Inflammatory macrophage treated with lipopolysaccharide for 1 hour (primary cell): ENCODE data around the gene TMEM41A.

Experiments used
- DNase-seq, 2 donors: peaks; one replicate each; pipeline ENCODE4 v3.0.0-alpha.2; 2020 to 2022

TMEM41A gene

DNA sequence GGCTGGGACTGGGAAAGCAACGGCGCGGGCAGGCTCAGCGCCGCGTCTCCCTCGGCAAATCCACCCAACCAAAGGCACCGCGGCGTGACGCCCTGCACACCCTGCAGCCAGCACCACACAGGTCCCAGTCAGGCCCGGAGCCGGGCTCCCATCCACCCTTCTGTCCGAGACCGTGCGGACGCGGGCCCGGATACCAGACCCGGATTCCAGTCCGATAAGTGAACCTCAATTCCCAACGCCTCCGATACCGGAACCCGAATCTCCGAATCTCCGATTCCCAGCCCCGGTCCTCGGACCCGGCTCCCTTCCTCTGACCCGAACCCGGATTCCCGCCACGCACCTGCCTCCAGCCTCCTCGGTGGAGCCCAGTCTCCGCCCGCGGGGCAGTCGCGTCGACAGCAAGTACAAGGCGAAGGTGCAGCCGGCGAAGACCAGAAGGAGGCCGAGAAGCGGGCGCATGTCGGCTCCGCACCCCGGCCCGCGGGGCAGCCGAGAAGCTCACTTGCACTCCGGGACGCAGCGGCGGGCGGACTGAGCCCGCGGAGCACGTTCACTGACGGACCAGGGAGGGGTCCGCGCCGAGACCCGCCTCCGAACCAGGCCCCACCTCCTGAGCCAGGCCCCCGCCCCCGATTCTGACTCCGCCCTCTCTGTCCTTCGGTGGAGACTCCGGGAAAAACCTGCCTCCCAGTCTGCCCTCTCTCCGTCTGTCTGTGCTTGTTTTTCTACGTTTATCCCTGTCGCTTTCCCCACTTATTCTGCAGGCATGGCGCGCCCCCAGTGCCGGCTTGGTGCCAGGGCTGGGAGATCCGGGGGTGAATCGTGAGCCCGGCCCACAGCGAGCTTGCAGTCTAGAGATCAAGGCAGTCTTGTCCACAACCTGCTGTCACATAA lies at the start of gene TMEM41A:
Gene TMEM41A (minus strand): TSS at position 533 of the 894 bp plus-strand sequence. CDS start 74 bp downstream, at position 459.
- DNase-seq, result peak; percentile 88 to 95

DNA sequence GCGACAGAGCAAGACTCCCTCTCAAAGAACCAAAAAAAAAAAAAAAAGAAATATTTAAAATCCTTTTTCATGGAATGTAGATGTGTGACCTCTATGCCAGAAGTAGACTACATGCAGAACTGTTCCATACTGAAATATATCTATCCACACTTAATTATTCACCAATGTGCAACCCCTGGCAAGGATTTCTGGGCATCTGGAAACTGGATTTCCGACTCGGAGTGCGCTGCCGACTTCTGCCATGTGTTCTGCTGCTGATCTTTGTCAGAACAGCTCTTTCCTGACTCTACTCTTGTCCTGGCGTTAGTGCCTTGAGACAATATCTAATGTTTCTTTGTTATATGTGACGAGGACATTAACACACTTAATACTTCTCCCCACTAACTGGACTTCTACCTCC lies 41.9 kb upstream of the TMEM41A start:
- no peak for DNase-seq

DNA sequence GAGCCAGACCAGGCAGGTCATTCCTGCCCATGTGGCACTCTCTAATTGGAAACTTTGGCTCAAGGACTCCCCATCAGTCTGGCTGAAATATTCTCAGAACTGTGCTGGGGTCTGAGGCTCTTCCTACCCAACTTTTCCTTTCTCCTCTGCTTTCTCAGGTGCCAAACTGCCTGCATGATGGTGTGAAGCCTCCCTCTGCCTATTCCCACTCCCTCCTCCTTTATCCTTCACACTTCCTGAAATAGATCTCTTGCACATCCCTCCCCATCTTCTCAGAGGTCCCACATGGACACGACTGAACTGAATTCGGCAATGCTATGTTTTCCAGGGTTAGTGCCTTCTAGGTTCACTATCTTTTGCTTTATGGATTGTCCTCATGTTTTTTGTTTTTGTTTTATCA lies 41.1 kb upstream of the TMEM41A start:
- DNase-seq, result no peak

DNA sequence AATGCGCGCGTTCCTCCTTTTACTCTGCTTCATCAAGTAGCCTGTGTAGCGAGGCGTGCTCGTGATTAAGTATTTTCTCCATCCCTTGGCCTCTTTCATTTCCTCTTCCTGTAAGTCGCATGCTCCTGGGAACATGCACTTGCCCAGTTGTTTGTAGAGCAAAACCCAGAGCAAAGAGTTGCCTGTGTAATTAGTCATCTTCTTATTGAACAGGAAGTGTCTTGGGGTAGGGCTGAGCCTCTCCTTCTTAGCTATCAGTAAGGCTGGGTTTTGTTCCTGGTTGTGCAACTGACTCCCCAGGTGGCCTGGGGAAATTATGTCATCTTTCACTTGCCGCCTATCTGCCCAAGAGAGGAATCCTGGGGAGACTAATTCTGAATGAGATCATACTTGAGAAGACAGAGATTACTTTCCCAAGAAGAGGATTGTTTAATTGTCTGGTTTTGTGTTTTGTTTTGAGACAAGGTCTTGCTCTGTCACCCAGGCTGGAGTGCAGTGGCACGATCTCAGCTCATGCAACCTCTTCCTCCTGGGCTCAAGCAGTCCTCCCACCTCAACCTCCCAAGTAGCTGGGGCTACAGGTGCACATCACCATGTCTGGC lies 38.6 kb upstream of the TMEM41A start:
- DNase-seq, result peak; percentile 70 to 80

DNA sequence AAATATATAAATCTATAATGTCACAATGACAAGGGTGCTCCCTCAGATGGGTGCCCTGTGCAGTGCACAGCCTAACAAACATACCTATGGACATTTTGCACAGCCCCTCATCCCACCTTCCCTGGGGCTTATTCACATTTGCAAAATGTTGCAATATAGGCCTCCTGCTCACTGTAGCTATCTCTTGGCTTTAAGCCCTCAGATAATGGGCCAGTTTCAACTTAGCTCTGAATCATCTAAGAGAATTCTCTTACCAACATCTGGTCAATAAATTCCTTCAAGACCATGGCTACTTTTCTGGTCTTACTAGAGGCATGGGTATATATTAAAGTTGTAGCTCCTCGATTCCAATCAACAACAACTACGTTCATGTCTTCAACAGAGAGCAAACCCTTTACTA lies 35.7 kb upstream of the TMEM41A start:
- DNase-seq, result no peak

DNA sequence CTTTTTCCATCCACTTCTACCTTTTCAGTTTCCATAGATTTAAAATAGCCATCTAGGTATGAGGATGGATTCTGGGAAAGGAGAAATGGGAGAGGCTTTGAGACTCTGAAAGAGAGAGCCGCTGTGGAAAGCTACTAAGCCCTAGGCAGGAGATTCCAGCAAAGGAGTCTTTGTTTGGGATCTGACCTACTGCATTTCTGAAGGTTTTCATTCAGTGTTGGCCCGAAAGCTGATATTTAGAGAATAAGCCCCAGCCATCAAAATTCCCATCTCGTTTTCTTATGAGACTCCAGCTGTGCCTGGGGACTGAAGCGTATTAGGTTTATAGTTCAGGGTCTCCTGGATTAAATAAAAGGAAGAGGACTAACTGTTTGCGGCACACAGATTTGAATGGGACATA lies 34.1 kb upstream of the TMEM41A start:
- no peak for DNase-seq

DNA sequence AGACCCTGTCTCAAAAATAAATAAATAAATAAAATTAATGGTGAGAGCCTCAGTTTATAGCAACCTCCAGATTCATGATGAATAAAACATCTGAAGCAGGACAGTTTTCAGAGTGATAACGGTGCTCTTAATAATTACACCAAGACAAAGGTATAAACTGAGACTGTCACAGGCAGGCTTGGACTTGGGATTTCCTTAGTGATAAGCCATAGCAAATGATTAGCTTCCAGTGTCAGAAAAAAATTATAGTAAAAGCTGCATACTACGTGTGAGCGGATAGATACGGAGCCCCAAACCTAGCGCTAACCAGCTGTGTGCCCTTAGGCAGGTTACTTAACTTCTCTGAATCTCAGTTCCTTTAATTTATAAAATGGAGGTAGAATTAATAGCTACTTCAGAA lies 32.0 kb upstream of the TMEM41A start:
- no peak for DNase-seq

DNA sequence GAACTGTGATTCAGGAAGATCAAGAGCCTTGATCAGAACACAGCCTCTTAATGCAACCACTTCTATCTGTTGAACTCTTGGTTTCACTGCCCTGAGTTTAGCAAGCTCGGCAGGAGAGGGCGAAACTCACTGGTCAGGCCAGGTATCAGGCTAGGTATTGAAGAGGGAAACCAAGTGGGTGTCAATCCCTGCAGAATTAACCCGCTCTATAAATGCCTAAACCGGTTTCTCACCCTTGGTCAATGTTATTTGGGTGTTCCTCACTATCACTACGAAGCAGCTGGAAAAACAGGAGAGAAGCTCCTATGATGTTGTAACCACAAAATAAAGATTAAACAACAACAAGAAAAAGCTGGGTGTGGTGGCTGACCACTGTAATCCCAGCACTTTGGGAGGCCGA lies 29.7 kb upstream of the TMEM41A start:
- DNase-seq, result no peak

DNA sequence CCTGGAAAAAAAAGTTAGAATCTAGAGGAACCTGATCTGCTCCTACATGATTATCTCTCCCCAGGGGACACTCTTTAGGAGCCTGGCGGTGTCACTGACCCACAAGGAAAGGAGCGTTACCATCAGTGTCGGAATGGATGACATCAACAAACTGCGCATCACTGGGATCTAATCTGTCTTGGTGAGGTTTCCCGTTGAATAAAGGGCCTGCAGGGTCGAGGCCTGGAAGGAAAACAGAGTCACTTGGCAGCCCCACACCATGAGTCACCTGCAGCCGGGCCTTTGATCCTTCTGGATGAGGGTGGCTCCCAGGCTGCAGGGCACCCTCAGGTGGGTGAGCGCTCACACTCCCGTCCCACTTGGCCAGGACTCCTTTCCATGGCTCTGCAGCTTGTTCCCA lies 28.5 kb upstream of the TMEM41A start:
- DNase-seq, result no peak

DNA sequence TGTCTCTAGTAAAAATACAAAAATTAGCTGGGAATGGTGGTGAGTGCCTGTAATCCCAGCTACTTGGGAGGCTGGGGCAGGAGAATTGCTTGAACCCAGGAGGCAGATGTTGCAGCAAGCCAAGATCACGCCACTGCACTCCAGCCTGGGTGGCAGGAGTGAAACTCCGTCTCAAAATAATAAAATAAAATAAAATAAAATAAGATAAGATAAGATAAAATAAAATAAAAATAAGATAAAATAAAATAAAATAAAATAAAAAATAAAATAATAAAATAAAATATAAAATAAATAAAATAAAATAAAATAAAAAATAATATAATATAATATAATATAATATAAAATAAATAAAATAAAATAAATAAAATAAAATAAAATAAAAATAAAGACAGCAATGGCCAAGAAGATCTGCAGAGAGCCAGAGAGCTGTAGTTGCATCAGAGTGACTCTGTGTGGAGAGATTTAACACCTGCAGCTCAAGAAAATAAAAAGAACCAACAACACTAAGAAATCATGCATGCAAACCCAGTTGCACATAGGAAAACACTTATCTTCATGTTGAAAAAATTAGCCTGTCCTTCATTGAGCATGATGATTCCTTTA lies 27.6 kb upstream of the TMEM41A start:
- no peak for DNase-seq

DNA sequence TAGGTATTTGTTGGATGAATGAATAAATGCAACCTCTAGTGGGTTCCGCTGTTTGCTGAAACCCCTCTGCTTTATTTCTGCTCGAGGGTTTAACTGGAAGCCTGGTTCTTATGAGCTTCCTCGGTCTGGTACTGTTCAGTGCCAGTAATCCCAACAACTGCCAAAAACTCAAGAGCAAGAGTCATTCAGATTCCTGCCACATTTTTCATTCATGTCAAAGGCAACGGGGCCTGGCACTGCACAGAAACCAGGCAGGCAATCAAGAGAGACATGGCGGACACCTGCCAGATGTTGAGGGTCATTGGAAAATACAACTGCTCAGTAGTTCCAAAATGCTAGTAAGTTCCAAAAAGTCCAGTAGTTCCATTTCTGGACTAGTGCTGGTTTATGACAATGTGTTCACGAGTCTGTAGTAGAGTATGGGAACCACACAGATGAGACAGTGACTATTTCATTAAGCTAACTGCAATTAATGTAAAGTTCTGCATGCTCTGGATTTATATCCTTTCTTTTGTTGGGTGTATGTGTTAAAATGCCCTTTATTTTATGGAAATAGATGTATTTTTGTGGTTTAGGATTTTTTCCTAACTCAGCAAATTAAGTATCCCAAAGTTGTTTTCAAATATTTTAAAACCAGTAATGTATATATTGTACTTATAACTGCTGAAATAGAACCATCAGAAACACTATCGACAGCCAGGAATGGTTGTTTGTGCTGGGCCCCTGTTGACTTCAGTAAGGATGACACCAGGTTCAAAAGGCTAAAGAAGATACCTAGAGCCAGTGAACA lies 22.7 kb upstream of the TMEM41A start:
- no peak for DNase-seq

DNA sequence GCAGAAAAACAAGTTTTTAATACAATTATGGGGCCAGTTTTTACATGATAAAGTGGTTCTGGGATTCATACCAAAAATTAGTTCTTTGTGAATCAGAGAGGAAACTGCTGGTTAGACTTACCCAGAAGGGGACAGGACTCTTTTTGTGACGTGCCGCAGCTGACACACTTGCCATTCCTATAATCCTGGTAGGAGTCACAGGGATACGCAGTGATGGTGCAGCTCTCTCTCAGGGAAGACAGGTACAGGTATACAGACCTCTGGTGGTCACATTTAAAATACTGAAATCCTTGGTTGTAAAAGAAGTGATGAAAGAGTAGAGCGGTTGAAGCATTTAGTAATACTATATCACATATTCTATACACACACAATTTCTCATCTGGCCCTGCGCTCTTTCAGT lies 20.2 kb upstream of the TMEM41A start:
- no peak for DNase-seq

DNA sequence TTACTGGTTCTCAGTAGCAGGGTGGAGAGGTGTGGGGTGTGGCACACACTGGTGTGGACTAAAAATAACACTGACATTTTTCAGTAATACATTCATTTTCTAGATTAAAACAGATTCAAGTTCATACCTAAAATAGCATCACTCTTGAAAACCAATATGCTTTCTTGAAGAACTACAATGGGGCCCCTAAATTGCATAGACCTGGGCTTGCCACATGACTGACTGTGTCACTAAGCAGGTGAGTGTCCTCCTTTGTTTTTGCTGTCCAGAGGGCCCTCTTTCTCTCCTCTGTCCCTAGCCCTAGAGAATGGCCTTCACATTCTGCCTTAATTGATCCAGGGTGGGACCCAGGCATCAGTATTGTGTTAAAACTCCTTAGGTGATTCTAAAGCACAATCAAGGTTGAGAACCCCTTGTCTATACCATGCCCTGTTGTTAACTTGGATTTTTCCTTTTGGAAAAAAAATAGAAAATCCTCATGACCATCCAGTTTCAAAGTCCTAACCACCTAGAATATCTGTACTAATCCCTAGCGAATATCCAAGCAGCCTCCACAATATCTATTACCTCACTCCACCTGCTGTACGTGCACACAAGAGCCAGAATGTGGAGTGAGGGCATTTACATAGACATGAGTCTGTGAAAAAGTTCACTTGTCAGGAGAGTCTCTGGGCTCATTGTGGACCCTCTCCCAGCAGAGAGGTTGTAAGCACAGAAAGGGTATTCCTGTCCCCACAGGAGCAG lies 18.7 kb upstream of the TMEM41A start:
- DNase-seq, result no peak

DNA sequence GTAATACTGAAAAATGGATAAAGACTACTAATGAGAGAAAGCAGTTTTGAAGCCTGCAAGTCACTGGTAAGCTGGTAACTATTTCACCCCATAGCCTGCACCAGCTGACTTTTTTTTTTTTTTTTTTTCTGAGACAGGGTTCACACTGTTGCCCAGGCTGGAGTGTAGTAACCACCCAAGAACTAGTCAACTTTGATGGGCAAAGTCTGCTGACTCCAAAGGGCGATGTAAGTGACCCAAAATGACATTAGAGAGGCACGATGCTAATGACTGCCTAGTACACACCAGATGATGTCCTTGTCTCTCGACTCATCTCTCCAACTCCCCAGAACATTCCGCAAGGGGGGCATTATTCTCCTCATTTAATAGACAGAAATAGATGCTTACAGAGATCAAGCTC lies 12.9 kb upstream of the TMEM41A start:
- DNase-seq, result no peak

DNA sequence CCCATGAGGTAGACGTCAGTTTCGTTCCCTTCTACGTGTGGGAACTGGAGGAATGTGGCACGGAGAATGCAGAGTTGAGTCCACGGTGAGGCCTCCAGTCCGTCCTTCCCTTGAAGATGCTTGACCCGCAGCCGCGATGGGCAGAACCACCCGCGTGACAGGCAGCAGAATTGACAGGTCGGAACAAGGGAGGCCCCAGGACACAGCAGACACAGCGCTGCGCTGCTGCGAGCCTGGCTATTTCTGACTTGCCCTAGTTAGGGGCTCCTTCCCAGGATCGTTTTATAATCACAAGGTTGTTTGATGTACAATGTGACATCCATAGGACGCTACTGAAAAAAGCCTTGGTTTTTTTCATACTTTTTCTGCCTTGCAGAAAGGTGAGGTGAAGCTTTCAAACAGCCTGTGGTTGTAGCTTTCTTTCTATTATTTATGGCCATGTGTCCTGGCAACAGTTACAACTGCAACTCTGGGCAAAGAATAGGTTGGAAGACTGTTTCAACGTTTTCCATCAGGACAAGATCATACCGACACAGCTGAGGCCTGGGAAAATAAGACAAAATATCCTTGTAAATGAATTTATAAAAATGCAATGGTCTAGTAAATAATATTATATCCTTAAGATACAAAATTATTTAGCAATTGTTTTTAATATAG lies 9.6 kb upstream of the TMEM41A start:
- no peak for DNase-seq

DNA sequence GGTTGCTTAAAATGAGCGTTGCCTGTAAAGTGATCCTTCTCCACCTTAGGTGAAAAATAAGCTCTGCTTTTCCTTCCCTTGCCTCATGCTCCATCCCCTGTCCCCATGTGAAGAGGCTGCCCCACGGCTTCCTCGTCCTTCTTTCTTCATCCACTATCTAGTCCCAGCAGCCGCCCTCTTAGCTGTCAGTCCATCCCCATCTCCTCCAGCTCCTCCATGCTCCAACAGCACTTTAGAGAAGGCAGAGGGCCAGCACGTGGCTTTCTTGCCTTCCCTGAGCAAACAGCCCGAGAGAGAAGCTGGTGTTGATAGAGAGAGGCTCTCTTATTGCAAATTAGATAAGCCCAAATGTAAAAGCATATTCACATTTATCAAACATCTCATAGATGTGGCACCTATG lies 9.0 kb upstream of the TMEM41A start:
- DNase-seq, result no peak

DNA sequence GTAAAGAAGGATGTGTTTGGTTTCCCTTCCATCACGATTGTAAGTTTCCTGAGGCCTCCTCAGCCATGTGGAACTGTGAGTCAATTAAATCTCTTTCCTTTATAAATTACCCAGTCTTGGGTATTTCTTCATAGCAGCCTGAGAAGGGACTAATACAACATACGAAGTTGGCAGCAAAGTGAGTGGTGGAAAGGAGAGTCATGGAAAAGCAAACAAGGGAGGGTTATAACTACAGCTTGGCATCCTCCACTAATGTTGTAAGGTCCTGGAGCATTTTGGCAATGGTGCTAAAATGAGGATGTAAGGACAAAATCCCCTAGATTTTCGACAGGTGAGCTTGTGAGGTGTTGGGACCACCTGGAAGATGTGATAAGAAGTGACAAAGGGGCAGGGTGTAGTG lies 5.8 kb upstream of the TMEM41A start:
- DNase-seq, result no peak

DNA sequence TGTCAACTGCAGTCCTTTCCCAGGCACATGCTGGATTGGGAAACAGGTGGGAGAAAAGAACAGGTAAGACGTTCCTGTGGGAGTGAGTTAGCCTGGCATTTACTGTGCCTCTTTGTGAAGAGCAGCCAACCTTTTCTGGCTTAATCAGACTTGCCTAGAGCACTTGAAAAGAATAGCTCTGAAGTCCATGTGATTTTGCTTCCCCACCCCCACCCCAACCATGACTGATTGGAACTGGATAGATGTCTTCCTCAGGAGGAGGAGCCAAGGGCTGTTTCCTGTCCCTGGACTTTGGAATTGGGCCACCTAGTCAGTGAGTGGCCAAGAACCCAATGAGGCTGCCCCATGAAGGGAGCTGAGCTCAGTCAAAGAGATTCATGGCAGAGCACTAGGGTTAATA lies 4.7 kb upstream of the TMEM41A start:
- no peak for DNase-seq

DNA sequence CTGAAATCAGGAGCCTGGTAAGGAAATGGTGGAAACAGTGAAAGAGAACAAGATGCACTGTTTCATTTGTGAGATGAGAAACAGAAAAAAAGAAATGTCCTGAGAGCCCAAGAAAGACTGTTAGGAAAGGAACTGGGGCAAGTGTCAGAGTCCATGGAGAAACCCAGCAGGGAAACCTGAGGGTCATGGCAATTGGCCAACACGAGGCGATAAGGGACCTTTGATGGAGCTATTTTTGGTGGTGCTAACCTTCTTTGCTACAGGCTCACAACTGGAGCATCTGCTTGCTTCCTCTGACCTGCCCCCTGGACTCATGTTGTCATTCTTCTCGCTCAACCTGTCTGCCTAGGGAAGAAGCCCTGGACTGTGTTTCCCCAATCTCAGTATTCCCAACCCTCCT lies 4.2 kb upstream of the TMEM41A start:
- no peak for DNase-seq

DNA sequence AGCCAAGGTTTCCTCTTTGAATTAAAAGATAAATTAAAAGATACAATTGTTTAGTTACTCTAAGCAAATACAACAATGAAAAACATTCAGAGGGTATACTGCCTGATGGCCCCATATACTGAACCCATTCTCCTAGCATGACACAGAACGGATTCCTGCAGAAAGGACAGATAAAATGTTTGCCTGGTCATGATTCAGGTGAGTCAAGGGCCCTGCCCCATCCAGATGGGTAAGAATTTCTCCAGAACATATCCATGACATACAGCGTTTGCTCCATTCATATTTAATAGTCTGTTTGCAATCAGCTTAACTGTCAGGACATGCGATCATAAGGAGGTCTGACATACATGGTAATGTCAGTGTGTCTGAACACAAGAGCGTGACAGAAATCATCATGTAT lies 8.6 kb downstream of the TMEM41A start:
- DNase-seq, result no peak

DNA sequence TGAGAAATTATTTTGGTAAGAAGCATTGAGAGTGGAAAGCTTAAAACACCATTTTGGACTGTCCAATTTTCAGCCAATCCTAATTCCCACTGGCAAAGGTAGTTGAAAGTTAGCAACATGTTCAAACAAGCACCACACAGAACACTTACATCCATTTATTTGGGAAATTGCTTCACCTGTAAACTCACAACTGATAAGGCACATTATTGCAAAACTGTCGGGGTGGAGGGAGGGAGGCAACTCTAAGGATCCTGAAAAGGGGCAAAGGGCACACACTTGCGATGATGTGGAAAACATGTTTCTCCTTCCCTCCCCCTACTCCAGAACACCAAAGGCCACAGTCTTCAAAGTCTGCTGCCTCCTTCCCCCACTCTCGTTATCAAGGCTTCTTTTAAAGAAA lies 9.4 kb downstream of the TMEM41A start:
- no peak for DNase-seq

DNA sequence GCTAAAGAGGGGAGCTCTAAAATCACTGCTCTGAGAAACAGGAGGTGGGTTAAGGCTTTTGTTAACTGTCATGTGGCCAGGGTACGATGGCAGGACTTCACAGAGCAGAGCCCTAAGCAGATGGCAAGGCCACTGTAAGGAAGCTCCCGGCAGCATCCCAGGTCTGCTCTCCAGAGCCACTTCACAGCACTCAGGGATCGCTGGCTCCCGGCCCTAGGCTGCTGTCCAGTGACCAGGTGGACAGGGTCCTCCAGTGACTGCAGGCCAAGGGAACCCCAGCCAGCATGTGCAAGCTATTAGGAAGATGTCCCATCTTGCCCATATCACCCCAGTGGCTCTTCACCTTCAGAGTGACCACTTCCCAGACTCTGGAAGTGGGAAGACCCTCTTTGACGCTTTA lies 10.4 kb downstream of the TMEM41A start:
- DNase-seq, result no peak
